GM12891 (cell line): ENCODE measurements around the gene ZNF425.

Experiments
- POLR2A ChIP-seq: IDR thresholded peaks from 2 replicates; pipeline ENCODE4 v1.6.1; 2011; ENCODE audit warnings: low read depth, low read length, control low read depth
- POLR2AphosphoS5 ChIP-seq: IDR thresholded peaks from 2 replicates; pipeline ENCODE4 v1.6.1; 2011; ENCODE audit warnings: low read depth, low read length, control low read depth
- POU2F2 ChIP-seq: IDR thresholded peaks from 2 replicates; pipeline ENCODE4 v1.6.1; 2011; ENCODE audit warnings: low read depth, mild to moderate bottlenecking, control low read depth, low read length, moderate library complexity
- SPI1 ChIP-seq: IDR thresholded peaks from 2 replicates; pipeline ENCODE4 v1.6.1; 2011; ENCODE audit warnings: low read depth, low read length, control low read depth
- TAF1 ChIP-seq: IDR thresholded peaks from 2 replicates; pipeline ENCODE4 v1.6.1; 2011; ENCODE audit warnings: low read depth, low read length, control low read depth

DNA sequence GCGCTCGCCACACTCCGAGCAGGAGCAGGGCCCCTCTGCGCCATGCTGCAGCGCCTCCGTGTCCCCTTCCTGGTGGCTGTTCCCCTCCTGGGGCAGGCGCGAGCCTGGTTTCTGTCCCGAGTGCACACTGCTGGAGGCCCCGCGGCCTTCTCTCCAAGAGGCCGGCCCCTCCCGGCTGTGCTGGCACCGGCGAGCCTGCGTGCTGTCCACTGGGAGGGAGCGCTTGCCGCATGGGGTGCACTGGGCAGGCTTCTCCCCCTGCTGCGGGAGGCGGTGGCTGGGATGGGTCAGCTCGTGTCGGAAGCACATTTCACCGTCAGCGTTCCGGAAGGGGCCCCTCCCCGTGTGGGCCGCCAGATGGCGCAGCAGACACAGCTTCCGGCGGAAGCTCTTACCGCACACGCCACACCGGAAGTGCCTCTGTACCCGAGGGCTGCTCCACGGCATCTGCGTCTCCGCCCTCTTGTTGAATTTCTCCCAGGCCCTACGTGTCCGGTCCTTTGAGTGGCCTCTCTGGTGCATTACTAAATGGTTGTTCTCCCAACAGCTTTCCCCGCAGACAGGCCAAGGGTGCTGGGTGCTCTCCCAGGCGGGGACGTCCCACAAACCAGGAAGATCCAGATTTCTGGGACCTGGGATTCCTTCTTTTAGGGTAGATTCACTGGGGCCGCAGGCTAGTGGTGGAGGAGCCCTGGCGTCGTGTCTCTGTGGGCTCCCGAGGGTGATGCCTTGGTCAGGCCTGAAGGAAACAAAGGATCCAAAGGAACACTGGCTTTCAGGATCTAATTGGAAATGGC, 54.3 kb downstream of the ZNF425 start:
- TF ChIP-seq POLR2AphosphoS5, result no peak
- TF ChIP-seq POLR2A, result no peak
- TF ChIP-seq TAF1, result no peak
- TF ChIP-seq SPI1, result no peak
- TF ChIP-seq POU2F2, result no peak
